ENCODE data around the gene NUTM2F. TPM values are rescaled to one million over a fixed set of nuclear protein-coding genes. Genes with fewer than 3 reads are reported as not detected.

Gene NUTM2F
- total and polyA plus RNA-seq, 9 of the 15 experiments (the other 6 are each of a cell fraction or from before 2014, with no cell fraction given) = 0.04 TPM; not detected in 8

- TF ChIP-seq ZNF592 (IDR thresholded peaks at IDR 0.05) (0 out of 2 replicates have a peak, but pooled peaks have one; percentile 16), EGR1 (conservative IDR thresholded peaks at IDR 0.05) (peak; percentile 87), NR2C1 (IDR thresholded peaks at IDR 0.05) (no peak; the same call in 1 of the 2 replicates), NR2C1 (tag; IDR thresholded peaks at IDR 0.05) (peak; percentile 51; the same call in 1 of the 2 replicates), EP300 (IDR thresholded peaks at IDR 0.05; ENCODE audit: low read length) (peak; percentile 47; the same call in 1 of the 2 replicates), MAZ (CRISPR knock-in tag; conservative IDR thresholded peaks at IDR 0.05 in 1 of 2, IDR thresholded peaks at IDR 0.05 in 1 of 2) (0 out of 4 replicates have a peak, but pooled peaks of 1 of the 2 experiments have one; percentile 24), CTCFL (IDR thresholded peaks at IDR 0.05; ENCODE audit: borderline replicate concordance, insufficient read depth, low read depth, low read length, poor library complexity, severe bottlenecking) (no peak), POLR2AphosphoS2 (IDR thresholded peaks at IDR 0.05; ENCODE audit: low read length) (no peak), HSF4 (CRISPR knock-in tag; IDR thresholded peaks at IDR 0.05; ENCODE audit: borderline replicate concordance) (no peak), JUND (IDR thresholded peaks at IDR 0.05; ENCODE audit: borderline replicate concordance, low read depth, low read length) (peak; percentile 51; the same call in 1 of the 2 replicates), JUND (tag; IDR thresholded peaks at IDR 0.05; ENCODE audit: borderline replicate concordance, low read depth, low read length) (no peak; the same call in 2 of the 3 replicates), ATF7 (IDR thresholded peaks at IDR 0.05) (peak; percentile 41; the same call in 1 of the 2 replicates), ZC3H4 (CRISPR knock-in tag; IDR thresholded peaks at IDR 0.05; ENCODE audit: borderline replicate concordance) (no peak), SPI1 (IDR thresholded peaks at IDR 0.05; ENCODE audit: borderline replicate concordance, low read depth, low read length) (no peak), THRAP3 (IDR thresholded peaks at IDR 0.05; ENCODE audit: borderline replicate concordance) (no peak), BHLHE40 (IDR thresholded peaks at IDR 0.05; ENCODE audit: low read length) (peak; percentile 77), SOX6 (IDR thresholded peaks at IDR 0.05) (peak; percentile 74), POLR3G (IDR thresholded peaks at IDR 0.05; ENCODE audit: extremely low read depth, insufficient read length, insufficient replicate concordance) (no peak), NFIC (IDR thresholded peaks at IDR 0.05) (peak; percentile 39), MAFK (IDR thresholded peaks at IDR 0.05; ENCODE audit: low read length) (peak; percentile 9; the same call in 1 of the 2 replicates), HNRNPLL (IDR thresholded peaks at IDR 0.05; ENCODE audit: low read depth, low read length, poor library complexity, severe bottlenecking) (peak; percentile 93), TBL1XR1 (IDR thresholded peaks at IDR 0.05; ENCODE audit: low read length in 2 of 2) (peak in 1 of 2 experiments; percentile 45; a peak in 1 of 4 replicates), MYNN (IDR thresholded peaks at IDR 0.05) (peak; percentile 97), MYNN (CRISPR knock-in tag; IDR thresholded peaks at IDR 0.05) (no peak)
These were observed 27.8 kb downstream of the NUTM2F start (continued) for GRCh38 chr9:94300470-94301301.
